Sigmoid colon (tissue), 4 donors: ENCODE data around the gene FEM1C.

Experiments used
- CTCF ChIP-seq, 4 experiments: fragments of 450-650 bp in 3 of 4; fragments of 200-600 bp in 1 of 4; IDR thresholded peaks; one replicate each; pipeline ENCODE4 v1.5.1; 2016 to 2019; ENCODE audit warnings: antibody characterized with exemption in 4 of 4, mild to moderate bottlenecking in 3 of 4, moderate library complexity in 2 of 4
- POLR2A ChIP-seq, 2 donors: fragments of 450-650 bp; IDR thresholded peaks; one replicate each; pipeline ENCODE4 v1.6.1; 2016; ENCODE audit warnings: antibody characterized with exemption in 2 of 2, mild to moderate bottlenecking in 2 of 2, moderate library complexity in 2 of 2
- POLR2AphosphoS5 ChIP-seq, 4 donors: sonication (generic); formaldehyde crosslinking; IDR thresholded peaks; one replicate each; pipeline ENCODE4 v1.6.1; 2017; ENCODE audit warnings: antibody characterized with exemption in 4 of 4

- TF ChIP-seq CTCF (IDR thresholded peaks at IDR 0.05) (no peak), POLR2A (IDR thresholded peaks at IDR 0.05) (no peak), POLR2AphosphoS5 (IDR thresholded peaks at IDR 0.05) (no peak)
These were observed 57.8 kb downstream of the FEM1C start for GRCh38 chr5:115486728-115487127.
